GM23338 (cell line): Measurements from ENCODE around the gene TPST2. TPM values are rescaled to one million over a fixed set of nuclear protein-coding genes. Genes with fewer than 3 reads are reported as not detected.

Experiments
- ATAC-seq: fragments of 200-7000 bp; cut with Tn5 transposase; 3 replicates; pipeline ENCODE4 v1.9.1; 2020
- DNase-seq: peaks from one replicate; pipeline ENCODE4 v3.0.0-alpha.2; 2015; ENCODE audit warnings: low spot score
- H2AFZ ChIP-seq: fragments of 200-600 bp; sonication (generic); 2 replicates; pipeline ENCODE4 v1.8.0; 2016; ENCODE audit warnings: antibody characterized with exemption, mild to moderate bottlenecking, moderate library complexity
- H3F3A ChIP-seq: fragments of 200-600 bp; sonication (generic); replicated peaks from 2 replicates; pipeline ENCODE4 v1.8.0; 2017; ENCODE audit warnings: antibody characterized with exemption, mixed run types, low read depth
- H3K27ac ChIP-seq: fragments of 200-600 bp; sonication (generic); 2 replicates; pipeline ENCODE4 v1.6.1; 2016; ENCODE audit warnings: low read depth
- H3K27me3 ChIP-seq: fragments of 200-600 bp; sonication (generic); 2 replicates; pipeline ENCODE4 v1.8.0; 2016; ENCODE audit warnings: mild to moderate bottlenecking, mixed run types, moderate library complexity; ENCODE audit not compliant: insufficient read depth
- H3K36me3 ChIP-seq: fragments of 200-600 bp; sonication (generic); 2 replicates; pipeline ENCODE4 v1.8.0; 2016; ENCODE audit warnings: mild to moderate bottlenecking; ENCODE audit not compliant: insufficient read depth
- H3K4me1 ChIP-seq: fragments of 200-600 bp; sonication (generic); 2 replicates; pipeline ENCODE4 v1.8.0; 2016; ENCODE audit warnings: mild to moderate bottlenecking, moderate library complexity; ENCODE audit not compliant: insufficient read depth
- H3K4me2 ChIP-seq: fragments of 200-600 bp; sonication (generic); 2 replicates; pipeline ENCODE4 v1.7.1; 2017; ENCODE audit warnings: mixed run types
- H3K4me3 ChIP-seq: fragments of 200-600 bp; sonication (generic); 2 replicates; pipeline ENCODE4 v1.6.1; 2016; ENCODE audit warnings: mixed run types
- H3K79me2 ChIP-seq: fragments of 200-600 bp; sonication (generic); replicated peaks from 2 replicates; pipeline ENCODE4 v1.8.0; 2017; ENCODE audit warnings: mild to moderate bottlenecking; ENCODE audit not compliant: insufficient read depth
- H3K9me2 ChIP-seq: fragments of 200-600 bp; sonication (generic); 2 replicates; pipeline ENCODE4 v1.8.0; 2017; ENCODE audit not compliant: insufficient read depth
- H4K20me1 ChIP-seq: fragments of 200-600 bp; sonication (generic); replicated peaks from 2 replicates; pipeline ENCODE4 v1.8.0; 2017; ENCODE audit warnings: mild to moderate bottlenecking; ENCODE audit not compliant: insufficient read depth
- H3K27ac Mint-ChIP-seq: 2 replicates; pipeline ENCODE4 v1.8.0; 2020; ENCODE audit warnings: inconsistent platforms, mild to moderate bottlenecking, moderate library complexity, mixed read lengths
- H3K27me3 Mint-ChIP-seq: 3 replicates; pipeline ENCODE4 v1.8.0; 2022; ENCODE audit warnings: low read depth, mild to moderate bottlenecking, moderate library complexity, mixed read lengths, inconsistent platforms; ENCODE audit not compliant: insufficient read depth, poor library complexity
- H3K36me3 Mint-ChIP-seq: 3 replicates; pipeline ENCODE4 v1.8.0; 2021; ENCODE audit warnings: low read depth, mild to moderate bottlenecking, inconsistent platforms, moderate library complexity, mixed read lengths
- H3K4me1 Mint-ChIP-seq: 3 replicates; pipeline ENCODE4 v1.8.0; 2020; ENCODE audit warnings: mild to moderate bottlenecking, inconsistent platforms, mixed read lengths
- H3K4me3 Mint-ChIP-seq: 3 replicates; pipeline ENCODE4 v1.8.0; 2021; ENCODE audit warnings: moderate library complexity, mild to moderate bottlenecking, inconsistent platforms, mixed read lengths
- H3K9me3 Mint-ChIP-seq: 3 replicates; pipeline ENCODE4 v1.8.0; 2020; ENCODE audit warnings: moderate library complexity, mild to moderate bottlenecking, inconsistent platforms, mixed read lengths
- CTCF ChIP-seq, 2 experiments: fragments of 200-600 bp in 1 of 2; sonication (generic) in 1 of 2; conservative IDR thresholded peaks; 2 replicates each; pipeline versions ENCODE4 v1.5.1 to v1.6.1; 2016 to 2017; ENCODE audit warnings: antibody characterized with exemption in 2 of 2, low read depth in 2 of 2, mild to moderate bottlenecking in 2 of 2, moderate library complexity in 1 of 2
- ETS1 ChIP-seq: IDR thresholded peaks from 2 replicates; pipeline ENCODE4 v1.6.1; 2016; ENCODE audit warnings: antibody characterized with exemption
- EZH2 ChIP-seq: fragments of 200-600 bp; sonication (generic); IDR thresholded peaks from one replicate; pipeline ENCODE4 v1.8.0; 2017; ENCODE audit warnings: antibody characterized with exemption, mild to moderate bottlenecking, low read depth; ENCODE audit not compliant: unreplicated experiment
- NANOG ChIP-seq: IDR thresholded peaks from 2 replicates; pipeline ENCODE4 v1.6.1; 2016; ENCODE audit warnings: antibody characterized with exemption, borderline replicate concordance
- POLR2AphosphoS5 ChIP-seq: IDR thresholded peaks from 2 replicates; pipeline ENCODE4 v1.6.1; 2016; ENCODE audit warnings: antibody characterized with exemption, low read depth
- STAT1 ChIP-seq: IDR thresholded peaks from one replicate; pipeline ENCODE4 v1.6.1; 2016; ENCODE audit warnings: antibody characterized with exemption; ENCODE audit not compliant: unreplicated experiment
- ZNF114 ChIP-seq: fragments of 250-450 bp; sonication (Bioruptor Pico); IDR thresholded peaks from 2 replicates; pipeline ENCODE4 v1.5.0; 2020; ENCODE audit warnings: mild to moderate bottlenecking, moderate library complexity
- ZNF331 ChIP-seq: fragments of 250-450 bp; sonication (Bioruptor Pico); IDR thresholded peaks from 2 replicates; pipeline ENCODE4 v1.5.0; 2020; ENCODE audit warnings: low read depth, mild to moderate bottlenecking, moderate library complexity
- polyA plus RNA-seq: library from polyadenylated mRNA; unstranded; fragments of >200 nt; fragmentation: Nextera tagmentation; extraction: Ambion mirVana; gene quantifications from 2 replicates; pipeline ENCODE4 v1.2.1, GENCODE V29; 2016
- total RNA-seq: library from RNA; depleted of rRNA; stranded (reverse); fragments of >200 nt; shearing (Covaris generic); gene quantifications from 2 replicates; pipeline ENCODE4 v1.2.3, GENCODE V29; 2014
- TF ChIP-seq, protein P1 (sequence below): IDR thresholded peaks from one replicate; pipeline ENCODE4 v1.6.1; 2018; ENCODE audit warnings: antibody characterized with exemption; ENCODE audit not compliant: unreplicated experiment

TPST2 gene
- total and polyA plus RNA-seq, 2 experiments from 2014 or later, result 37.9 to 127 TPM

DNA sequence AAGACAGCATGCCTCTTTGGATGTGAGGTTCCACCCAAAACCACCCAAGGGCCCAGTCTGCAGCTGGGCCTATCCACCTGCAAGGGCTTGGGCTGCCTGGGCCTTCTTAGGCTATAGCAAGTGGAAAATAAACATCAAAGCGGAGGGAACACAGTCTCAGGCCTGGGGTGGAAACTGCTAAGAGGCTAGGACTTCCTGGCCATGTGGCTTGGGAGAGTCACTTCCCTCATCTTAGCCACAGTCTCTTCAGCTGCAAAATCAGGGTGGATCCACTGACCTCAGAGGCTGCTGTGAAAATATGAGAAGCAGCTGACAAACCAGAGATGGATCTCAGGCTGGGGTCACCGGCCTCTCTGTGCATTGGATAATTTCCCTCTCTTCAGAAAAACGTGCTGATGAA is 47.1 kb downstream of the TPST2 start (continued):
- no peak for TF ChIP-seq ETS1
- TF ChIP-seq CTCF (conservative IDR thresholded peaks at IDR 0.05; ENCODE audit: low read depth in 2 of 2), result no peak
- no peak for TF ChIP-seq STAT1

DNA sequence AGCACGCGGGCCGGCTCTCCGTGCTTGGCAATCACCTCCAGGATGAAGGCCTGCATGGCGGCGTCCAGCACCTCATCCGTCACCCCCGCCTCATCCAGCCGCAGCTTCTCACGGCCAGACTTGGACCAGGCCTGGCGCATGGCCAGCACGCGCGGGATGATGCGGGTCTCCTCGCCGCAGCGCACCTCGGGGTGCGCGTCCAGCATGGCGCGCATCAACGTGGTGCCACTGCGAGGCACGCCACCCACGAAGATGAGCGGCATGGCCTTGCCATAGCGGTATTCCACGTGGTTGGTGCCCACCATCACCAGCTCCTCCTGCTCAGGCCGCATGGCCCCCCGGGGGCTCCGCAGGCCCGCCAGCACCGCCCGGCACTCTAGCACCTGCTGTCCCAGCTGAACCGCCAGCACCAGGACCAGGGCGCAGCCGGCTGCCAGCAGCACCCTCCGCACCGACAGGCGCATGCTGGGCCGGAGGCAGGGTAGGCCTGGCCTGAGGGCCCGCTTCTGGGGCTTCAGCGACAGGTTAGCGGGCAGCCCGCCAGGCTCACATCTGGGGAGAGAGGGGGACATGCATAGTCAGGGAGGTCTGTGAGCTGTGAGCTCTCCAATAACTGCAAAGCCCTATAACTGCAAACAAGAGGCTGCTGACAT is 48.6 kb downstream of the TPST2 start:
- peaks cover 2% of the 10 kb centered on the region; the same call in 1 of the 3 replicates for H3K4me1 Mint-ChIP-seq
- H3K4me3 Mint-ChIP-seq, result no peak overlapping the region
- no peak overlapping the region for H2AFZ ChIP-seq
- H3K4me2 ChIP-seq, result no peak overlapping the region
- H3F3A ChIP-seq, result peaks cover 17% of the 10 kb centered on the region; the same call in 1 of the 2 replicates
- H4K20me1 ChIP-seq, result peaks cover 16% of the 10 kb centered on the region
- no peaks in the 10 kb centered on the region for H3K9me3 Mint-ChIP-seq
- DNase-seq, result no peak
- H3K27me3 Mint-ChIP-seq, result no peaks in the 10 kb centered on the region
- no peaks in the 10 kb centered on the region for H3K9me2 ChIP-seq
- ATAC-seq, result no peak
- H3K4me3 ChIP-seq, result no peak overlapping the region
- H3K27me3 ChIP-seq, result no peaks in the 10 kb centered on the region
- peaks cover 30% of the 10 kb centered on the region for H3K36me3 ChIP-seq
- no peak overlapping the region for H3K27ac ChIP-seq
- no peak overlapping the region for H3K27ac Mint-ChIP-seq
- H3K4me1 ChIP-seq, result no peaks in the 10 kb centered on the region
- H3K79me2 ChIP-seq, result peaks cover 32% of the 10 kb centered on the region
- H3K36me3 Mint-ChIP-seq, result peaks cover 46% of the 10 kb centered on the region
- no peak for TF ChIP-seq EZH2
- TF ChIP-seq CTCF (conservative IDR thresholded peaks at IDR 0.05; ENCODE audit: low read depth in 2 of 2), result no peak
- TF ChIP-seq ZNF114 (CRISPR knock-in tag), result no peak
- no peak for TF ChIP-seq NANOG
- TF ChIP-seq, protein P1, sequence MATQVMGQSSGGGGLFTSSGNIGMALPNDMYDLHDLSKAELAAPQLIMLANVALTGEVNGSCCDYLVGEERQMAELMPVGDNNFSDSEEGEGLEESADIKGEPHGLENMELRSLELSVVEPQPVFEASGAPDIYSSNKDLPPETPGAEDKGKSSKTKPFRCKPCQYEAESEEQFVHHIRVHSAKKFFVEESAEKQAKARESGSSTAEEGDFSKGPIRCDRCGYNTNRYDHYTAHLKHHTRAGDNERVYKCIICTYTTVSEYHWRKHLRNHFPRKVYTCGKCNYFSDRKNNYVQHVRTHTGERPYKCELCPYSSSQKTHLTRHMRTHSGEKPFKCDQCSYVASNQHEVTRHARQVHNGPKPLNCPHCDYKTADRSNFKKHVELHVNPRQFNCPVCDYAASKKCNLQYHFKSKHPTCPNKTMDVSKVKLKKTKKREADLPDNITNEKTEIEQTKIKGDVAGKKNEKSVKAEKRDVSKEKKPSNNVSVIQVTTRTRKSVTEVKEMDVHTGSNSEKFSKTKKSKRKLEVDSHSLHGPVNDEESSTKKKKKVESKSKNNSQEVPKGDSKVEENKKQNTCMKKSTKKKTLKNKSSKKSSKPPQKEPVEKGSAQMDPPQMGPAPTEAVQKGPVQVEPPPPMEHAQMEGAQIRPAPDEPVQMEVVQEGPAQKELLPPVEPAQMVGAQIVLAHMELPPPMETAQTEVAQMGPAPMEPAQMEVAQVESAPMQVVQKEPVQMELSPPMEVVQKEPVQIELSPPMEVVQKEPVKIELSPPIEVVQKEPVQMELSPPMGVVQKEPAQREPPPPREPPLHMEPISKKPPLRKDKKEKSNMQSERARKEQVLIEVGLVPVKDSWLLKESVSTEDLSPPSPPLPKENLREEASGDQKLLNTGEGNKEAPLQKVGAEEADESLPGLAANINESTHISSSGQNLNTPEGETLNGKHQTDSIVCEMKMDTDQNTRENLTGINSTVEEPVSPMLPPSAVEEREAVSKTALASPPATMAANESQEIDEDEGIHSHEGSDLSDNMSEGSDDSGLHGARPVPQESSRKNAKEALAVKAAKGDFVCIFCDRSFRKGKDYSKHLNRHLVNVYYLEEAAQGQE, result no peak
- no peak for TF ChIP-seq POLR2AphosphoS5
- no peak for TF ChIP-seq ZNF331 (CRISPR knock-in tag)
